Panc1 (cell line): Measurements from ENCODE around the gene MSI2. TPM values are rescaled to one million over a fixed set of nuclear protein-coding genes. Genes with fewer than 3 reads are reported as not detected.

Experiments used
- ATAC-seq: fragments of 200-7000 bp; cut with Tn5 transposase; 2 replicates; pipeline ENCODE4 v1.9.1; 2020; ENCODE audit warnings: mild to moderate bottlenecking, moderate library complexity
- BruUV-seq: library from RNA; stranded (reverse); fragments of 400-500 nt; replicated peaks from 2 replicates; lab custom pipeline; 2021; lab: Mats Ljungman, UMichigan
- CTCF ChIA-PET: fragments of 300-600 bp; sonication (Branson Sonifier 250); formaldehyde crosslinking; loops from one replicate; lab custom pipeline; 2022; ENCODE audit warnings: antibody characterized with exemption; lab: Charles Lee
- POLR2A ChIA-PET: fragments of 300-600 bp; sonication (Branson Sonifier 250); formaldehyde crosslinking; loops from one replicate; lab custom pipeline; 2022; ENCODE audit warnings: antibody characterized with exemption; lab: Charles Lee
- DNase-seq: peaks from one replicate; pipeline ENCODE4 v3.0.0-alpha.2; 2010; ENCODE audit warnings: low read depth, low spot score
- H3K27ac ChIP-seq: 2 replicates; pipeline ENCODE4 v1.5.1; 2011; ENCODE audit warnings: mild to moderate bottlenecking, low read length, inconsistent platforms
- H3K27me3 ChIP-seq: fragments of 200-500 bp; sonication (Bioruptor generic); 2 replicates; pipeline ENCODE4 v1.6.0; 2014; ENCODE audit warnings: low read length, inconsistent platforms; ENCODE audit not compliant: control insufficient read depth, insufficient read depth
- H3K36me3 ChIP-seq: fragments of 200-500 bp; sonication (Bioruptor generic); 2 replicates; pipeline ENCODE4 v1.5.1; 2014; ENCODE audit warnings: inconsistent platforms, mild to moderate bottlenecking, low read length, moderate library complexity; ENCODE audit not compliant: control insufficient read depth, insufficient read depth
- H3K4me1 ChIP-seq: 2 replicates; pipeline ENCODE4 v1.5.1; 2011; ENCODE audit warnings: inconsistent platforms, mild to moderate bottlenecking, low read length, moderate library complexity; ENCODE audit not compliant: control insufficient read depth, insufficient read depth
- H3K4me3 ChIP-seq, 2 experiments: 2 replicates each; pipeline ENCODE4 v1.5.1; 2011 to 2012; ENCODE audit warnings: low read depth in 2 of 2, low read length in 2 of 2, mild to moderate bottlenecking in 2 of 2, inconsistent platforms in 1 of 2, moderate library complexity in 1 of 2
- H3K9me3 ChIP-seq: fragments of 200-500 bp; sonication (Bioruptor generic); 2 replicates; pipeline ENCODE4 v1.5.1; 2014; ENCODE audit warnings: low read depth, mild to moderate bottlenecking, inconsistent platforms, low read length, moderate library complexity; ENCODE audit not compliant: control insufficient read depth, insufficient read depth
- POLR2AphosphoS5 ChIP-seq: IDR thresholded peaks from 2 replicates; pipeline ENCODE4 v1.6.1; 2012; ENCODE audit warnings: mild to moderate bottlenecking, low read depth, low read length, moderate library complexity
- SIN3A ChIP-seq: IDR thresholded peaks from 2 replicates; pipeline ENCODE4 v1.6.1; 2012; ENCODE audit warnings: low read depth, mild to moderate bottlenecking, low read length, moderate library complexity, borderline replicate concordance; ENCODE audit not compliant: insufficient read depth
- TCF7L2 ChIP-seq: IDR thresholded peaks from 2 replicates; pipeline ENCODE4 v1.6.1; 2011; ENCODE audit warnings: mild to moderate bottlenecking, low read depth, low read length, inconsistent platforms
- in situ Hi-C: cut with HindIII; loops from 2 replicates; pipeline ENCODE4 v1.10.0; 2016; ENCODE audit warnings: low sequenced_read_pairs, low pct_unique_long_range_greater_than_20kb
- intact Hi-C: fragments of 100-400 bp; cut with micrococcal nuclease; formaldehyde crosslinking; loops from one replicate; pipeline ENCODE4 v1.10.0; 2022; ENCODE audit not compliant: unreplicated experiment
- total RNA-seq: library from RNA; stranded (reverse); gene quantifications from one replicate; pipeline ENCODE4 v1.2.1, GENCODE V29; 2021; ENCODE audit not compliant: unreplicated experiment
- TF ChIP-seq, protein P1 (sequence below), 2 experiments: IDR thresholded peaks; 2 replicates each; pipeline ENCODE4 v1.6.1; 2011 to 2012; ENCODE audit warnings: low read depth in 2 of 2, control low read depth in 1 of 2, low read length in 1 of 2, mild to moderate bottlenecking in 1 of 2, moderate library complexity in 1 of 2; ENCODE audit not compliant: insufficient read depth in 1 of 2
- TF ChIP-seq, protein P2 (sequence below): fragments of 450-650 bp; IDR thresholded peaks from 2 replicates; pipeline ENCODE4 v1.5.1; 2017; ENCODE audit warnings: mild to moderate bottlenecking

Gene MSI2
- total RNA-seq, 1 experiment from 2014 or later, result 38.5 TPM

DNA sequence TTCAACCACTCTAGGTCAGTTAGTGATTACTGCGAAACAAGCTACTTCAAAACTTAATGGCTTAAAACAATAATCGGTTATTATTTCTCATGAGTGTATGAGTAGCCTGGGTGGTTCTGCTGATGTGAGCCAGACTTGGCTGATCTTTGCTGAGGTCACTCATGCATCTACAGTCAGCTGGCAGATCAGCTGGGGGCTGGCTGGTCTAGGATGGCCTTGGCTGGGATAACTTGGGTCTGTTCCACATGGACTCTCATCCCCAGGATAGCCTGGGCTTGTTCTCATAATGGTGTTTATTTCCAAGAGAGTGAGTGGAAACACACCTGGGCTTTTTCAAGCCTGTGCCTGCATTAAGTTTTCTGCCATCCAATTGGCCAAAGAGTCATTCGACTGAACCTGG, 475.7 kb downstream of the MSI2 start:
- H3K4me1 ChIP-seq, result no peaks in the 10 kb centered on the region
- H3K4me3 ChIP-seq, result no peak overlapping the region
- H3K36me3 ChIP-seq, result no peaks in the 10 kb centered on the region
- intact Hi-C loops, result no loop called here
- H3K27me3 ChIP-seq, result peaks cover 16% of the 10 kb centered on the region; the same call in 1 of the 2 replicates
- no peaks in the 10 kb centered on the region for H3K9me3 ChIP-seq
- no TSS peak for BruUV-seq
- in situ Hi-C loops, result no loop called here
- no peak for TF ChIP-seq POLR2AphosphoS5
- TF ChIP-seq, protein P1, sequence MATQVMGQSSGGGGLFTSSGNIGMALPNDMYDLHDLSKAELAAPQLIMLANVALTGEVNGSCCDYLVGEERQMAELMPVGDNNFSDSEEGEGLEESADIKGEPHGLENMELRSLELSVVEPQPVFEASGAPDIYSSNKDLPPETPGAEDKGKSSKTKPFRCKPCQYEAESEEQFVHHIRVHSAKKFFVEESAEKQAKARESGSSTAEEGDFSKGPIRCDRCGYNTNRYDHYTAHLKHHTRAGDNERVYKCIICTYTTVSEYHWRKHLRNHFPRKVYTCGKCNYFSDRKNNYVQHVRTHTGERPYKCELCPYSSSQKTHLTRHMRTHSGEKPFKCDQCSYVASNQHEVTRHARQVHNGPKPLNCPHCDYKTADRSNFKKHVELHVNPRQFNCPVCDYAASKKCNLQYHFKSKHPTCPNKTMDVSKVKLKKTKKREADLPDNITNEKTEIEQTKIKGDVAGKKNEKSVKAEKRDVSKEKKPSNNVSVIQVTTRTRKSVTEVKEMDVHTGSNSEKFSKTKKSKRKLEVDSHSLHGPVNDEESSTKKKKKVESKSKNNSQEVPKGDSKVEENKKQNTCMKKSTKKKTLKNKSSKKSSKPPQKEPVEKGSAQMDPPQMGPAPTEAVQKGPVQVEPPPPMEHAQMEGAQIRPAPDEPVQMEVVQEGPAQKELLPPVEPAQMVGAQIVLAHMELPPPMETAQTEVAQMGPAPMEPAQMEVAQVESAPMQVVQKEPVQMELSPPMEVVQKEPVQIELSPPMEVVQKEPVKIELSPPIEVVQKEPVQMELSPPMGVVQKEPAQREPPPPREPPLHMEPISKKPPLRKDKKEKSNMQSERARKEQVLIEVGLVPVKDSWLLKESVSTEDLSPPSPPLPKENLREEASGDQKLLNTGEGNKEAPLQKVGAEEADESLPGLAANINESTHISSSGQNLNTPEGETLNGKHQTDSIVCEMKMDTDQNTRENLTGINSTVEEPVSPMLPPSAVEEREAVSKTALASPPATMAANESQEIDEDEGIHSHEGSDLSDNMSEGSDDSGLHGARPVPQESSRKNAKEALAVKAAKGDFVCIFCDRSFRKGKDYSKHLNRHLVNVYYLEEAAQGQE (IDR thresholded peaks at IDR 0.05; ENCODE audit: insufficient read depth in 1 of 2, low read depth in 2 of 2, low read length in 1 of 2), result no peak
- no peak for TF ChIP-seq SIN3A
- TF ChIP-seq, protein P2, sequence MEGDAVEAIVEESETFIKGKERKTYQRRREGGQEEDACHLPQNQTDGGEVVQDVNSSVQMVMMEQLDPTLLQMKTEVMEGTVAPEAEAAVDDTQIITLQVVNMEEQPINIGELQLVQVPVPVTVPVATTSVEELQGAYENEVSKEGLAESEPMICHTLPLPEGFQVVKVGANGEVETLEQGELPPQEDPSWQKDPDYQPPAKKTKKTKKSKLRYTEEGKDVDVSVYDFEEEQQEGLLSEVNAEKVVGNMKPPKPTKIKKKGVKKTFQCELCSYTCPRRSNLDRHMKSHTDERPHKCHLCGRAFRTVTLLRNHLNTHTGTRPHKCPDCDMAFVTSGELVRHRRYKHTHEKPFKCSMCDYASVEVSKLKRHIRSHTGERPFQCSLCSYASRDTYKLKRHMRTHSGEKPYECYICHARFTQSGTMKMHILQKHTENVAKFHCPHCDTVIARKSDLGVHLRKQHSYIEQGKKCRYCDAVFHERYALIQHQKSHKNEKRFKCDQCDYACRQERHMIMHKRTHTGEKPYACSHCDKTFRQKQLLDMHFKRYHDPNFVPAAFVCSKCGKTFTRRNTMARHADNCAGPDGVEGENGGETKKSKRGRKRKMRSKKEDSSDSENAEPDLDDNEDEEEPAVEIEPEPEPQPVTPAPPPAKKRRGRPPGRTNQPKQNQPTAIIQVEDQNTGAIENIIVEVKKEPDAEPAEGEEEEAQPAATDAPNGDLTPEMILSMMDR, result no peak
- no peak for TF ChIP-seq TCF7L2
- ATAC-seq (no peak), DNase-seq (no peak)
- CTCF ChIA-PET, result no interaction called here
- POLR2A ChIA-PET, result no interaction called here
- H3K27ac ChIP-seq, result no peak overlapping the region

DNA sequence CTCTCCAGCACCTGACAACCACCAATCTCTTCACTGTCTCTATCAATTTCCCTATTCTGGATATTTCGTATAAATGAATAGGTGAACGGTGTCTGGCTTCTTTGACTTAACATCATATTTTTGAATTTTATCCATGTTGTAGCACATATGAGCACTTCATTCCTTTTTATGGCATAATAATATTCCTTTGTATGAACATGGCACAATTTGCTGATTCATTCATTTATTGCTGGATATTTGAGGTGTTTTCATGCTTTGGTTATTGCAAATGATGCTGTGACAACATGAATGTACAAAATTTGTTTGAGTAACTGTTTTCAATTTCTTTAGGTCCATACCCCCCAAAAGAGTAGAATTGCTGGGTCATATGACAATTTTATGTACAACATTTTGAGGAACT, 476.8 kb downstream of the MSI2 start:
- POLR2A ChIA-PET, result no interaction called here

More for the DNA sequence above, 476.8 kb downstream of the MSI2 start:
- Histone ChIP-seq H3K4me3 (no peak overlapping the region), H3K27ac (no peak overlapping the region), H3K9me3 (no peaks in the 10 kb centered on the region), H3K27me3 (peaks cover 18% of the 10 kb centered on the region; the same call in 1 of the 2 replicates), H3K36me3 (no peaks in the 10 kb centered on the region), H3K4me1 (no peaks in the 10 kb centered on the region)
- intact Hi-C loops (no loop called here), in situ Hi-C loops (no loop called here)
- no TSS peak for BruUV-seq
- no peak for ATAC-seq
- CTCF ChIA-PET, result no interaction called here
- no peak for DNase-seq
- TF ChIP-seq TCF7L2 (no peak), POLR2AphosphoS5 (no peak), SIN3A (no peak)
- TF ChIP-seq, protein P1 (IDR thresholded peaks at IDR 0.05; ENCODE audit: insufficient read depth in 1 of 2, low read depth in 2 of 2, low read length in 1 of 2), result no peak
- TF ChIP-seq, protein P2, result no peak

Other genes starting within 250 kb of the MSI2 start
- 52.7 TPM for gene AKAP1, start 171.3 kb upstream of the MSI2 start, total RNA-seq